Osteocyte (in vitro differentiated cells): ENCODE results near the gene INPP5D. TPM values are rescaled to one million over a fixed set of nuclear protein-coding genes. Genes with fewer than 3 reads are reported as not detected.

Experiments used
- DNase-seq: peaks from one replicate; pipeline ENCODE4 v3.0.0; 2021; ENCODE audit warnings: mixed read lengths; ENCODE audit not compliant: unreplicated experiment; ENCODE audit errors: extremely low spot score
- H3K27ac Mint-ChIP-seq: one replicate; pipeline ENCODE4 v1.8.0; 2021; ENCODE audit warnings: mild to moderate bottlenecking, mixed read lengths; ENCODE audit not compliant: unreplicated experiment
- H3K27me3 Mint-ChIP-seq: one replicate; pipeline ENCODE4 v1.8.0; 2021; ENCODE audit warnings: mixed read lengths; ENCODE audit not compliant: unreplicated experiment
- H3K36me3 Mint-ChIP-seq: one replicate; pipeline ENCODE4 v1.8.0; 2021; ENCODE audit warnings: mixed read lengths; ENCODE audit not compliant: unreplicated experiment
- H3K4me1 Mint-ChIP-seq: one replicate; pipeline ENCODE4 v1.8.0; 2021; ENCODE audit warnings: mixed read lengths; ENCODE audit not compliant: unreplicated experiment
- H3K4me3 Mint-ChIP-seq: one replicate; pipeline ENCODE4 v1.8.0; 2021; ENCODE audit warnings: mild to moderate bottlenecking, moderate library complexity, mixed read lengths; ENCODE audit not compliant: unreplicated experiment
- H3K9me3 Mint-ChIP-seq: one replicate; pipeline ENCODE4 v1.8.0; 2021; ENCODE audit warnings: mixed read lengths; ENCODE audit not compliant: unreplicated experiment
- total RNA-seq: library from RNA; stranded (reverse); gene quantifications from 2 replicates; pipeline ENCODE4 v1.2.1, GENCODE V29; 2021
- TF ChIP-seq, protein P1 (sequence below): fragments of 200-600 bp; sonication (generic); IDR thresholded peaks from 2 replicates; pipeline ENCODE4 v1.5.0; 2021; ENCODE audit warnings: antibody characterized with exemption, mild to moderate bottlenecking, moderate library complexity

The INPP5D gene
- total RNA-seq, 1 donor from 2014 or later, result 0.40 TPM

DNA sequence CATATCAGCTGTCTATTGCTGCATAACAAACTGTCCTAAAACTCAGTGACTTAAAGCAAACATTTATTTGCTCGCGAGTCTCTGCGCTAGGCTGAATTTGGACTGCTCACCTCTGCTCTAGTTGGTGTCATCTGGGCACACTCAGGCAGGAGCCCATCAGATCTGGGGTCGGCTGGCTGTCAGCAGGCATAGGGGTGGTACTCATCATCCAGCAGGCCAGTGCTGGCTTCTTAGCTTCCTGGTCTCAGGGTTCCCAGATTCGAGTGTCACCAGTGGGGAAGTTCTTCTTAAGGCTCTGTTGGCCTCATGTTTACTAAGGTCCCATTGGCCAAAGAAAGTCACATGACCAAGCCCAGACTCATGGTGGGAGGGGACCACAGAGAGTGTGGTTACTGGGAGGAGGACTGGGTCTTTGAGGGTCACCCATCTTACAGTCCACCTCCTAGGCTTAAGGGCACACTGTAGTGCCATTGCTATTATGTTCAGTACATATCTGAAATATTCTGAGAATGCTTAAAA lies 119.8 kb downstream of the INPP5D start:
- no peak overlapping the region for H3K27ac Mint-ChIP-seq
- no peaks in the 10 kb centered on the region for H3K4me1 Mint-ChIP-seq
- H3K4me3 Mint-ChIP-seq, result no peak overlapping the region
- peaks cover 31% of the 10 kb centered on the region for H3K27me3 Mint-ChIP-seq
- TF ChIP-seq, protein P1, sequence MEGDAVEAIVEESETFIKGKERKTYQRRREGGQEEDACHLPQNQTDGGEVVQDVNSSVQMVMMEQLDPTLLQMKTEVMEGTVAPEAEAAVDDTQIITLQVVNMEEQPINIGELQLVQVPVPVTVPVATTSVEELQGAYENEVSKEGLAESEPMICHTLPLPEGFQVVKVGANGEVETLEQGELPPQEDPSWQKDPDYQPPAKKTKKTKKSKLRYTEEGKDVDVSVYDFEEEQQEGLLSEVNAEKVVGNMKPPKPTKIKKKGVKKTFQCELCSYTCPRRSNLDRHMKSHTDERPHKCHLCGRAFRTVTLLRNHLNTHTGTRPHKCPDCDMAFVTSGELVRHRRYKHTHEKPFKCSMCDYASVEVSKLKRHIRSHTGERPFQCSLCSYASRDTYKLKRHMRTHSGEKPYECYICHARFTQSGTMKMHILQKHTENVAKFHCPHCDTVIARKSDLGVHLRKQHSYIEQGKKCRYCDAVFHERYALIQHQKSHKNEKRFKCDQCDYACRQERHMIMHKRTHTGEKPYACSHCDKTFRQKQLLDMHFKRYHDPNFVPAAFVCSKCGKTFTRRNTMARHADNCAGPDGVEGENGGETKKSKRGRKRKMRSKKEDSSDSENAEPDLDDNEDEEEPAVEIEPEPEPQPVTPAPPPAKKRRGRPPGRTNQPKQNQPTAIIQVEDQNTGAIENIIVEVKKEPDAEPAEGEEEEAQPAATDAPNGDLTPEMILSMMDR, result no peak
- H3K9me3 Mint-ChIP-seq, result peaks cover 6% of the 10 kb centered on the region
- no peak for DNase-seq
- no peaks in the 10 kb centered on the region for H3K36me3 Mint-ChIP-seq

DNA sequence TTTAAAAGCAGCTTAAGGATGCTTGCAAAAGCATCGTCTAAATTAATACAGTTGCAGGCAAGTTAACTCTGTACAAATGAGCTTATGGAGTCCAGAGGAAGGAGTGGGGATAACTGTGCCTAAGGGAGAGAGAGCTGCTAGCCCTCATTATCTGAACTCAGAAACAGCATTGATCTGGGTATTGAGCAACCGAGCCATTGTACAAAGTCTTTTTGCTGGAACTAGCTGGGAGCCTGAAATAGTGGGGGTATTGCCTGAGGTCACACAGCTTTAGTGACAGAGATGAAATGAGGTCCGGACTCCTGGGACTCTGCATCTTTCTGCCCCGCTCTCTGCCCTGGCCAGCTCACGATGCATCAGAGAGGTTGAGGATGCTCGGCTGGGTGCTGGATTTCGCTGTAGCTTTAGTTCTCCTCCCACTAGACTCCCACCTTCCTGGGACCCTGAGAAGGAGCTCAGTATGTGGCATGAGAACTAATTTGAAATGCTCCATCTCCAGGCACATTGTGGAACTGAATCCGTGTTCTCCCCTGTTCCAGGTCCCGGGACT lies 123.8 kb downstream of the INPP5D start:
- H3K27me3 Mint-ChIP-seq, result peaks cover 25% of the 10 kb centered on the region
- DNase-seq, result no peak
- no peaks in the 10 kb centered on the region for H3K36me3 Mint-ChIP-seq
- peaks cover 6% of the 10 kb centered on the region for H3K9me3 Mint-ChIP-seq
- no peak overlapping the region for H3K4me3 Mint-ChIP-seq
- TF ChIP-seq, protein P1, result no peak
- no peaks in the 10 kb centered on the region for H3K4me1 Mint-ChIP-seq
- H3K27ac Mint-ChIP-seq, result no peak overlapping the region

DNA sequence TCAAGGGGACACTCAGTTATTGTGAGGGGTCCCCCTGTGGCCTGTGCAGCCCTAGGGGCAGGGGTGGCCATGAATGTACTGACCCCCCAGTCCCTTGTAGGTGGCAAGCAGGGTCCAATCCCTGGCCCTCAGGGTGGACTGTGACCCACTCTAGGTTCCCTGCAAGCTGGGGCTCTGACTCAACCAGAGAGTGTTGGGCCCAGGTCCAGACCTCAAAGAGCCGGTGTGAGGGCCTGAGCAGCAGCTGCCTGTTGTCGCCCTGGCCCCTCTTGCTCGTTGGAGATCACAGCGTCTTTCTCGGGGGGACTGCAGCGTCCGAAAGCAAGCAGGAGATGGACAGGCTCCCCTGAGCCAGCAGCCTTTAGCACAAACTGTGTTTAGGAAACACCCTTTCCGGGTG lies 124.5 kb downstream of the INPP5D start:
- H3K9me3 Mint-ChIP-seq, result peaks cover 6% of the 10 kb centered on the region
- TF ChIP-seq, protein P1, result no peak
- H3K27me3 Mint-ChIP-seq, result peaks cover 22% of the 10 kb centered on the region
- no peaks in the 10 kb centered on the region for H3K36me3 Mint-ChIP-seq
- no peak overlapping the region for H3K4me3 Mint-ChIP-seq
- H3K27ac Mint-ChIP-seq, result no peak overlapping the region
- DNase-seq, result no peak
- H3K4me1 Mint-ChIP-seq, result no peaks in the 10 kb centered on the region

DNA sequence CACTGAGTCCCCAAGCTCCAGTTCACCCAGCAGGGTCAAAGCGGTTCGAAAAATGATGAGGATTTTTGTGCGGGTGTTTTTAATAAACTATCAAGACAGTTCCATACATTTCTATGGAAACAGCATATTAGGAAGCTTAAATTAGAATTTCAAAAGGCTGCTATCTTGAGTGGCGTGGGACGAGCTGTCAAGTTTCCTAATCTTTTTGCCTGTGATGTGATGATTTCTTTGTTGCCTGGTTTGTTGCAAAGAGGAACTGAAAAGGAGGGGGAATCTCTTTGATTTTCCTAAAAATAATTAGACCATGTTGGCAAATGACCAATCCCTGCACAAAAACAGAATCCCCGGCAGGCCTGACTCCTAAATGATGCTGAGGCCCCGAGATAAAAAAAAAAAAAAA lies 125.2 kb downstream of the INPP5D start:
- peaks cover 22% of the 10 kb centered on the region for H3K27me3 Mint-ChIP-seq
- H3K27ac Mint-ChIP-seq, result no peak overlapping the region
- H3K4me1 Mint-ChIP-seq, result no peaks in the 10 kb centered on the region
- no peak for DNase-seq
- H3K36me3 Mint-ChIP-seq, result no peaks in the 10 kb centered on the region
- TF ChIP-seq, protein P1, result no peak
- no peak overlapping the region for H3K4me3 Mint-ChIP-seq
- H3K9me3 Mint-ChIP-seq, result no peaks in the 10 kb centered on the region

DNA sequence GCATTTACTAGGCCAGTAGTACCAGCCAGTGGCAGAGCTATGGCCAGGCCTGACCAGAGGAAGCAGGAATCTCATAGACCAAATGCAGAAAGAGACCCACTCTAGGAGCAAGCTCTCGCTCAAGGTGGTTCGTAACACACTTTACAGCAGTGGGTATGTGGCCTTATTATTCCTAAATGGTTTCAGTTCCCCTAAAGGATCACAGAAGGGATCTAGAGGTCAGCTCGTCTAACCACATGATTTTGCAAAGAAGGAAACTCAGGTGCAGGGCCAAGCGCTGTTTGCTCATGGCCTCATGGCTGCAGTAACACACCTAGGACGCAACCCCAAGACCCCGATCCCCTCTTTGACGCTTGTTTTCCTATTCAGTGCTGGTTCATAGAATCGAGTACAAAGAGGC lies 125.8 kb downstream of the INPP5D start:
- no peaks in the 10 kb centered on the region for H3K36me3 Mint-ChIP-seq
- TF ChIP-seq, protein P1, result no peak
- no peak overlapping the region for H3K27ac Mint-ChIP-seq
- H3K9me3 Mint-ChIP-seq, result no peaks in the 10 kb centered on the region
- H3K27me3 Mint-ChIP-seq, result peaks cover 20% of the 10 kb centered on the region
- no peaks in the 10 kb centered on the region for H3K4me1 Mint-ChIP-seq
- no peak overlapping the region for H3K4me3 Mint-ChIP-seq
- no peak for DNase-seq
